Parathyroid adenoma (tissue), 2 donors: ENCODE results near the gene ZNF135.
A peak's percentile ranks its signal among the peaks of the same experiment; 100 is the strongest.

Source experiments
- H2AFZ ChIP-seq: fragments of 300-600 bp; sonication (generic); one replicate; pipeline ENCODE4 v1.7.0; 2017; ENCODE audit warnings: antibody characterized with exemption, mild to moderate bottlenecking
- H3K27ac ChIP-seq: fragments of 300-600 bp; sonication (generic); one replicate; pipeline ENCODE4 v1.7.0; 2017
- H3K27me3 ChIP-seq: fragments of 300-600 bp; sonication (generic); one replicate; pipeline ENCODE4 v1.7.0; 2017; ENCODE audit warnings: low read length; ENCODE audit not compliant: control insufficient read depth, insufficient read depth
- H3K36me3 ChIP-seq: fragments of 300-600 bp; sonication (generic); one replicate; pipeline ENCODE4 v1.7.0; 2017; ENCODE audit warnings: low read length; ENCODE audit not compliant: control insufficient read depth, insufficient read depth
- H3K4me1 ChIP-seq: fragments of 300-600 bp; sonication (generic); one replicate; pipeline ENCODE4 v1.7.0; 2017; ENCODE audit warnings: control low read depth
- H3K4me2 ChIP-seq: fragments of 300-600 bp; sonication (generic); one replicate; pipeline ENCODE4 v1.7.0; 2017; ENCODE audit warnings: low read length
- H3K4me3 ChIP-seq: fragments of 300-600 bp; sonication (generic); one replicate; pipeline ENCODE4 v1.7.0; 2017; ENCODE audit warnings: low read depth, low read length
- H3K79me2 ChIP-seq: fragments of 300-600 bp; sonication (generic); one replicate; pipeline ENCODE4 v1.7.0; 2017; ENCODE audit warnings: control low read depth
- H3K9ac ChIP-seq: fragments of 300-600 bp; sonication (generic); one replicate; pipeline ENCODE4 v1.7.0; 2017; ENCODE audit warnings: mild to moderate bottlenecking
- H3K9me3 ChIP-seq: fragments of 300-600 bp; sonication (generic); one replicate; pipeline ENCODE4 v1.7.0; 2017; ENCODE audit warnings: low read length; ENCODE audit not compliant: control insufficient read depth
- CTCF ChIP-seq: fragments of 300-600 bp; sonication (generic); IDR thresholded peaks from one replicate; pipeline ENCODE4 v1.7.0; 2017; ENCODE audit warnings: antibody characterized with exemption, mild to moderate bottlenecking
- donor health status: primary hyperparathyroidism.

Gene ZNF135

GRCh38 chr19:58117841-58118575 lies 58.9 kb downstream of the ZNF135 start:
- no peak for TF ChIP-seq CTCF
- Histone ChIP-seq H3K27ac (no peak overlapping the region), H3K9me3 (peaks cover 8% of the 10 kb centered on the region), H3K4me3 (peak overlapping the region; percentile 57), H3K36me3 (no peaks in the 10 kb centered on the region), H3K4me2 (peak overlapping the region; percentile 67), H2AFZ (no peak overlapping the region), H3K27me3 (no peaks in the 10 kb centered on the region), H3K79me2 (no peaks in the 10 kb centered on the region), H3K4me1 (no peaks in the 10 kb centered on the region), H3K9ac (no peak overlapping the region)

- no peak overlapping the region for H3K4me2 ChIP-seq
- H3K4me1 ChIP-seq, result no peaks in the 10 kb centered on the region
- H3K27me3 ChIP-seq, result no peaks in the 10 kb centered on the region
- no peak overlapping the region for H3K4me3 ChIP-seq
- H3K27ac ChIP-seq, result no peak overlapping the region
- no peaks in the 10 kb centered on the region for H3K79me2 ChIP-seq
- peaks cover 8% of the 10 kb centered on the region for H3K9me3 ChIP-seq
- no peak for TF ChIP-seq CTCF
- no peak overlapping the region for H2AFZ ChIP-seq
- no peaks in the 10 kb centered on the region for H3K36me3 ChIP-seq
- H3K9ac ChIP-seq, result no peak overlapping the region
Measured at GRCh38 chr19:58118979-58119733, 60.1 kb downstream of the ZNF135 start.
